Measurements from ENCODE around the gene TRMT6. TPM values are rescaled to one million over a fixed set of nuclear protein-coding genes. Genes with fewer than 3 reads are reported as not detected.
A peak's percentile ranks its signal among the peaks of the same experiment; 100 is the strongest.

The TRMT6 gene
- total and polyA plus RNA-seq, 7 donors: 6.0 to 12.7 (median 8.3) TPM

DNA sequence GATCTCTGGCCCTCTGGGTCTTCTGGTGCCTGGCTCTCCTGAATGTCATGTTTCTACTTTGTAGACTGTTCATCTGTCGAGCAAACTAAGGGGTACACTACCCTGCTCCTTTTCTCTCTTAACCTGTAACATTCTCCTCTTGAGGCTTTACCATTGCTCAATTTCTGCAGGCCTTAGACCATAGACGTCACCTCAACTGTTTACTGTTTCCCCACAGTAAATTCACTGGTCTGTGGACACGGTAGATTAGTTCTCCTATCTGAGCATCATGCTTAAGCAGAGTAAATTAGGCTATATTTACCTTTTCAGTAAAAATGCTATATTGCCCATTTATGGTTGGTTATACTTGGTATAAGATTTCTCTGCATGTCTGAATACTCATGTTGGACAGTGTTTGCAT, 40.6 kb upstream of the TRMT6 start:
- H3K4me1 ChIP-seq: no peaks in the 10 kb centered on the region
- no peaks in the 10 kb centered on the region for H3K9me3 ChIP-seq
- H3K36me3 ChIP-seq: peaks cover 0 to 35% (median 6%) of the 10 kb centered on the region in 4 donors
- no peak for TF ChIP-seq POLR2A (IDR thresholded peaks at IDR 0.05)
- TF ChIP-seq CTCF (IDR thresholded peaks at IDR 0.05): no peak
- no peak for TF ChIP-seq EP300 (IDR thresholded peaks at IDR 0.05)
- no peak for TF ChIP-seq POLR2AphosphoS5 (IDR thresholded peaks at IDR 0.05)
- no peak for DNase-seq
- peak overlapping the region in 1 of 4 donors; percentile 35 for H3K27ac ChIP-seq
- 90 to 91% methylated on average over 3 of the region's 3 CpGs for WGBS, 2 donors
- intact Hi-C loops (cut with DNase I): no loop called here
- no peaks in the 10 kb centered on the region for H3K27me3 ChIP-seq
- H3K4me3 ChIP-seq: no peak overlapping the region

GRCh38 chr20:5989539-5989938, 39.2 kb upstream of the TRMT6 start:
- intact Hi-C loops (cut with DNase I): no loop called here
- no peak for DNase-seq
- no peak overlapping the region for H3K4me3 ChIP-seq
- no peak for TF ChIP-seq CTCF (IDR thresholded peaks at IDR 0.05)
- TF ChIP-seq EP300 (IDR thresholded peaks at IDR 0.05): no peak
- no peak for TF ChIP-seq POLR2AphosphoS5 (IDR thresholded peaks at IDR 0.05)
- TF ChIP-seq POLR2A (IDR thresholded peaks at IDR 0.05): no peak
- no peaks in the 10 kb centered on the region for H3K9me3 ChIP-seq
- H3K27ac ChIP-seq: no peak overlapping the region
- WGBS, 2 donors: 94 to 96% methylated on average over 1 of the region's 1 CpG
- no peaks in the 10 kb centered on the region for H3K27me3 ChIP-seq
- no peaks in the 10 kb centered on the region for H3K4me1 ChIP-seq
- peaks cover 0 to 30% (median 6%) of the 10 kb centered on the region in 4 donors for H3K36me3 ChIP-seq

- H3K27me3 ChIP-seq: no peaks in the 10 kb centered on the region
- H3K4me3 ChIP-seq: no peak overlapping the region
- no peaks in the 10 kb centered on the region for H3K4me1 ChIP-seq
- WGBS, 2 donors: 95 to 97% methylated on average over 2 of the region's 2 CpGs
- no peak for DNase-seq
- intact Hi-C loops (cut with DNase I): no loop called here
- H3K36me3 ChIP-seq: peaks cover 0 to 36% (median 8%) of the 10 kb centered on the region in 4 donors
- no peak for TF ChIP-seq CTCF (IDR thresholded peaks at IDR 0.05)
- TF ChIP-seq POLR2A (IDR thresholded peaks at IDR 0.05): no peak
- TF ChIP-seq POLR2AphosphoS5 (IDR thresholded peaks at IDR 0.05): no peak
- no peak for TF ChIP-seq EP300 (IDR thresholded peaks at IDR 0.05)
- no peak overlapping the region for H3K27ac ChIP-seq
- no peaks in the 10 kb centered on the region for H3K9me3 ChIP-seq
Measured at GRCh38 chr20:5987383-5987782, 37.0 kb upstream of the TRMT6 start.

- Histone ChIP-seq H3K9me3 (no peaks in the 10 kb centered on the region), H3K36me3 (peaks cover 0 to 34% (median 5%) of the 10 kb centered on the region in 4 donors), H3K27me3 (no peaks in the 10 kb centered on the region), H3K4me3 (no peak overlapping the region), H3K4me1 (no peaks in the 10 kb centered on the region), H3K27ac (no peak overlapping the region)
- WGBS, 2 donors: 57 to 74% methylated on average over 5 of the region's 5 CpGs
- intact Hi-C loops (cut with DNase I): no loop called here
- TF ChIP-seq POLR2AphosphoS5 (IDR thresholded peaks at IDR 0.05) (no peak), CTCF (IDR thresholded peaks at IDR 0.05) (no peak), EP300 (IDR thresholded peaks at IDR 0.05) (no peak), POLR2A (IDR thresholded peaks at IDR 0.05) (no peak)
- DNase-seq: no peak
Measured at GRCh38 chr20:5980720-5981538, 30.6 kb upstream of the TRMT6 start.

Measured in sigmoid colon (tissue), 7 donors.